NB4 (cell line): Measurements from ENCODE around the gene ACTA2.

Experiments
- DNase-seq: peaks from one replicate; pipeline ENCODE4 v3.0.0; 2010; ENCODE audit warnings: low read depth
- H3K4me3 ChIP-seq: one replicate; pipeline ENCODE4 v1.5.1; 2011; ENCODE audit warnings: mild to moderate bottlenecking, low read depth, low read length, moderate library complexity
- CTCF ChIP-seq: IDR thresholded peaks from one replicate; pipeline ENCODE4 v1.5.1; 2012; ENCODE audit warnings: low read depth, low read length
- MAX ChIP-seq: IDR thresholded peaks from 2 replicates; pipeline ENCODE4 v1.6.1; 2011; ENCODE audit warnings: low read depth, low read length
- MYC ChIP-seq: IDR thresholded peaks from 2 replicates; pipeline ENCODE4 v1.6.1; 2011; ENCODE audit warnings: low read depth, low read length
- POLR2A ChIP-seq: IDR thresholded peaks from 2 replicates; pipeline ENCODE4 v1.6.1; 2011; ENCODE audit warnings: mild to moderate bottlenecking; ENCODE audit not compliant: insufficient read length; ENCODE audit errors: extremely low read depth

The ACTA2 gene

GRCh38 chr10:88995156-88995876 lies 42.7 kb upstream of the ACTA2 start:
- TF ChIP-seq MYC (no peak), POLR2A (no peak), CTCF (no peak), MAX (no peak)
- no peak overlapping the region for H3K4me3 ChIP-seq
- no peak for DNase-seq

- peak; percentile 13 for DNase-seq
- TF ChIP-seq MAX (no peak), POLR2A (no peak), MYC (no peak), CTCF (no peak)
- H3K4me3 ChIP-seq: peak overlapping the region; percentile 18
These were observed 41.4 kb upstream of the ACTA2 start for GRCh38 chr10:88994019-88994418.

GRCh38 chr10:88992921-88993524 lies 40.5 kb upstream of the ACTA2 start:
- no peak for DNase-seq
- peak overlapping the region; percentile 22 for H3K4me3 ChIP-seq
- TF ChIP-seq POLR2A (no peak), MAX (no peak), MYC (no peak), CTCF (no peak)

- DNase-seq: peak; percentile 78
- peak overlapping the region; percentile 94 for H3K4me3 ChIP-seq
- TF ChIP-seq POLR2A (no peak), CTCF (no peak), MAX (0 out of 2 replicates have a peak, but pooled peaks have one; percentile 4), MYC (peak; percentile 40; the same call in 1 of the 2 replicates)
These were observed 39.3 kb upstream of the ACTA2 start for GRCh38 chr10:88991899-88992320.

- H3K4me3 ChIP-seq: peak overlapping the region; percentile 94
- DNase-seq: peak; percentile 82
- no peak for TF ChIP-seq POLR2A
- no peak for TF ChIP-seq MYC
- peak; percentile 6 for TF ChIP-seq CTCF
These were observed 38.8 kb upstream of the ACTA2 start for GRCh38 chr10:88991161-88991898.
